D721Med (cell line): ENCODE results near the gene DOCK9.

Experiments used
- DNase-seq: peaks from one replicate; pipeline ENCODE4 v3.0.0; 2011; ENCODE audit warnings: low spot score; ENCODE audit not compliant: insufficient read length
- FAIRE-seq: peaks from 2 replicates; lab custom pipeline; 2011; peaks lifted over from hg19 to GRCh38; lab: Jason Lieb, UNC
- CTCF ChIP-seq: IDR thresholded peaks from 2 replicates; pipeline ENCODE4 v1.5.1; 2012; ENCODE audit warnings: mild to moderate bottlenecking, control low read depth; ENCODE audit not compliant: insufficient read depth; ENCODE audit errors: missing control alignments

The DOCK9 gene

GRCh38 chr13:98919566-98919965, 58.3 kb downstream of the DOCK9 start:
- no peak for TF ChIP-seq CTCF
- FAIRE-seq (peak; percentile 61), DNase-seq (no peak)

GRCh38 chr13:98918771-98919170, 59.1 kb downstream of the DOCK9 start:
- no peak for TF ChIP-seq CTCF
- FAIRE-seq (no peak), DNase-seq (no peak)

GRCh38 chr13:98917116-98917515, 60.7 kb downstream of the DOCK9 start:
- no peak for FAIRE-seq
- no peak for TF ChIP-seq CTCF

GRCh38 chr13:98916403-98916802, 61.5 kb downstream of the DOCK9 start:
- no peak for TF ChIP-seq CTCF
- no peak for FAIRE-seq
- DNase-seq, result no peak

More at GRCh38 chr13:98917116-98917515, 60.7 kb downstream of the DOCK9 start:
- DNase-seq, result no peak

- no peak for TF ChIP-seq CTCF
- DNase-seq (no peak), FAIRE-seq (no peak)
Observed at GRCh38 chr13:98915981-98916380, 61.9 kb downstream of the DOCK9 start.

- DNase-seq, result no peak
- TF ChIP-seq CTCF, result no peak
- FAIRE-seq, result no peak
Observed at GRCh38 chr13:98915563-98915962, 62.3 kb downstream of the DOCK9 start.

GRCh38 chr13:98913741-98914140, 64.1 kb downstream of the DOCK9 start:
- no peak for TF ChIP-seq CTCF
- FAIRE-seq, result no peak
- DNase-seq, result no peak
